ENCODE results near the gene EIPR1.

EIPR1 gene

GRCh38 chr2:3208179-3208578, 169.4 kb downstream of the EIPR1 start (continued):
- no peak for TF ChIP-seq TSHZ2 (CRISPR knock-in tag; IDR thresholded peaks at IDR 0.05)
- no peak for TF ChIP-seq ISL1 (CRISPR knock-in tag; IDR thresholded peaks at IDR 0.05)
- TF ChIP-seq GLIS3 (CRISPR knock-in tag; IDR thresholded peaks at IDR 0.05) = no peak
- no peak for TF ChIP-seq PPARA (CRISPR knock-in tag; IDR thresholded peaks at IDR 0.05; ENCODE audit: borderline replicate concordance)
- TF ChIP-seq SNAI2 (CRISPR knock-in tag; IDR thresholded peaks at IDR 0.05) = no peak
- no peak for TF ChIP-seq ZNF8 (CRISPR knock-in tag; IDR thresholded peaks at IDR 0.05)

- TF ChIP-seq CSDC2 (CRISPR knock-in tag; IDR thresholded peaks at IDR 0.05) (no peak), ZNF70 (CRISPR knock-in tag; IDR thresholded peaks at IDR 0.05) (no peak), ZFP30 (CRISPR knock-in tag; IDR thresholded peaks at IDR 0.05) (no peak), BACH2 (CRISPR knock-in tag; IDR thresholded peaks at IDR 0.05; ENCODE audit: borderline replicate concordance) (no peak), POU6F1 (CRISPR knock-in tag; IDR thresholded peaks at IDR 0.05; ENCODE audit: borderline replicate concordance, low read depth) (no peak), CSRNP3 (CRISPR knock-in tag; IDR thresholded peaks at IDR 0.05) (no peak), OSR1 (CRISPR knock-in tag; IDR thresholded peaks at IDR 0.05) (no peak), GLIS3 (CRISPR knock-in tag; IDR thresholded peaks at IDR 0.05) (no peak), ESRRG (CRISPR knock-in tag; IDR thresholded peaks at IDR 0.05) (no peak)
- ATAC-seq = no peak
Observed at GRCh38 chr2:3207091-3207491, 170.5 kb downstream of the EIPR1 start.

- ATAC-seq = no peak
- TF ChIP-seq ARNTL (CRISPR knock-in tag; IDR thresholded peaks at IDR 0.05; ENCODE audit: borderline replicate concordance, low read depth) (no peak), CSDC2 (CRISPR knock-in tag; IDR thresholded peaks at IDR 0.05) (no peak), ESRRG (CRISPR knock-in tag; IDR thresholded peaks at IDR 0.05) (no peak), OSR1 (CRISPR knock-in tag; IDR thresholded peaks at IDR 0.05) (no peak), ZNF70 (CRISPR knock-in tag; IDR thresholded peaks at IDR 0.05) (no peak), ZFP3 (CRISPR knock-in tag; IDR thresholded peaks at IDR 0.05) (no peak), SNAI2 (CRISPR knock-in tag; IDR thresholded peaks at IDR 0.05) (no peak)
Observed at GRCh38 chr2:3205845-3206244, 171.8 kb downstream of the EIPR1 start.

- no peak for ATAC-seq
- TF ChIP-seq ZFP30 (CRISPR knock-in tag; IDR thresholded peaks at IDR 0.05) = no peak
- no peak for TF ChIP-seq CREB5 (CRISPR knock-in tag; IDR thresholded peaks at IDR 0.05; ENCODE audit: low read depth)
- no peak for TF ChIP-seq PATZ1 (CRISPR knock-in tag; IDR thresholded peaks at IDR 0.05; ENCODE audit: borderline replicate concordance)
- TF ChIP-seq ZNF8 (CRISPR knock-in tag; IDR thresholded peaks at IDR 0.05) = no peak
- TF ChIP-seq ZC3H10 (CRISPR knock-in tag; IDR thresholded peaks at IDR 0.05) = no peak
- no peak for TF ChIP-seq BACH2 (CRISPR knock-in tag; IDR thresholded peaks at IDR 0.05; ENCODE audit: borderline replicate concordance)
Observed at GRCh38 chr2:3204031-3204821, 173.4 kb downstream of the EIPR1 start.
